ENCODE measurements around the gene TM7SF3. TPM values are rescaled to one million over a fixed set of nuclear protein-coding genes. Genes with fewer than 3 reads are reported as not detected.
"Not testable (repeated sequence)": the region's sequence is repeated elsewhere in the genome, so short reads cannot be mapped to it uniquely, and the experiment has no call there.

TM7SF3 gene
- total RNA-seq, 1 donor from 2014 or later: 23.7 TPM

- intact Hi-C loops (cut with DNase I): no loop called here
- no peak for DNase-seq (ENCODE audit: low spot score)
These were observed 25.5 kb downstream of the TM7SF3 start for GRCh38 chr12:26988703-26989102.

DNA sequence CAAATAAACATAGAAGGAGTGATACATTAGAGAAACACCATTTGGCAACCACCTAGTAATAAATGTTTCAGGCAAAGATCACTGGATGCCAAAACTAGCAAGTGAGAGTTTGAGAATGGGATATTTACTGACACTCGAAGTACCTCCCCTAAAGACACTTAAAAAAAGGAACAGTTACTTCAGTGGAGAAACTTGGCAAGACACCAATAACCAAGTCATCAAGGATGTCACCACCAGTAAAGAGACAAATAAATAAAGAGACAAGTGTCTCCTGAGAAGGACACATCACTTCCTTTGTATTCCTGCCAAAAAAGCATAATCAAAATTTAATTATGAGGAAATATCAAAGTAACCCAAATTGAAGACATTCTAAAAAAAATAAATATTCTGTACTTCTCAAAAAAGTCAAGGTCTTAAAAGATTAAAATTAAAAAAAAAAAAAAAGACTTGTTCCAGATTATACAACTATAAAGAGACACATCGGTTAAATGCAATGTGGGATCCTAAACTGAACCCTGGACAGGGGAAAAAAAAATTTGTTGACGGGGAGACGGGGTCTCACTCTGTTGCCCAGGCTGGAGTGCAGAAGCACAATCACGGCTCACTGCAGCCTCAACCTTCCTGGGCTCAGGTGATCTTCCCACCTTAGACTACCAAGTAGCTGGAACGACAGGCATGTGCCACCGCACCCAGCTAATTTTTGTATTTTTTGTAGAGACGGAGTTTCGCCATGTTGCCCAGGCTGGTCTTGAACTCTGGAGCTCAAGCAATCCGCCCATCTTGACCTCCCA, 26.4 kb downstream of the TM7SF3 start:
- intact Hi-C loops (cut with DNase I): no loop called here
- DNase-seq (ENCODE audit: low spot score): no peak

DNA sequence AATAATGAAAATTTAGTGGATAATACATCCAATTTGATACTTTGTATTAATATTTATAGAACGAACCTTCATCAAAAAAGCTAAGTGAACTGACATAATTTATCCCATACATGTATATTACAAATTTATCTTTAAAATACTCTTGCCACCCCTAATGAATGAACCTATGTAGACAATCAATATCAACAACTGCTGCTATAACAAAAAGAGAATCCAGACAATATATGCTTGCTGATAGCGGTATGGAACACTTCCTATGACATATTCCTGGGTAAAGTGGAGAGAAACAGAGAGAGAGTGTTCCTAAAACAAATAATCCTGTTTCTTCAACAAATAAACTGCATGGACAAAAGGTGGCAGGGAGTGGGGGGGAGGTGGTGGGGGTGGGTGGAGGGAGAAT, 31.3 kb downstream of the TM7SF3 start:
- intact Hi-C loops (cut with DNase I): no loop called here
- no peak for DNase-seq (ENCODE audit: low spot score)

- DNase-seq (ENCODE audit: low spot score): no peak
- intact Hi-C loops (cut with DNase I): no loop called here
These were observed 34.5 kb downstream of the TM7SF3 start for GRCh38 chr12:26979733-26980132.

DNA sequence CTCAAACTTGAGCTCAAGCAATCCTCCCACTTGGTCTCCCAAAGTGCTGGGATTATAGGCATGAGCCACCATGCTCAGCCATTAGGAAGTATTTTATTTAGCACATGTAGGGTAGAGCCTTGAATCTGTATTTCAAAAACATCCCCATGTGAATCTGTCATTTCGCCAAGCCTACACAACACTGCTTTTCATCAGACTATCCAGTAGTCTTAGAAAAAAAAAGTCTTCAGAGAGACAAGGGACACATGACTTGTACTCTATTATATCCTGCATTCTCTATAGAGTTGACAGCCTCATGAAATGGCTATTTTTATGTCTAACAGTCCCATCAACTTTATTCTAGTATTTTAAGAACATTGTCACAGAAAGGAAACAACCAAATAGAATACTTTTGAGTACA, 35.4 kb downstream of the TM7SF3 start:
- intact Hi-C loops (cut with DNase I): no loop called here

DNA sequence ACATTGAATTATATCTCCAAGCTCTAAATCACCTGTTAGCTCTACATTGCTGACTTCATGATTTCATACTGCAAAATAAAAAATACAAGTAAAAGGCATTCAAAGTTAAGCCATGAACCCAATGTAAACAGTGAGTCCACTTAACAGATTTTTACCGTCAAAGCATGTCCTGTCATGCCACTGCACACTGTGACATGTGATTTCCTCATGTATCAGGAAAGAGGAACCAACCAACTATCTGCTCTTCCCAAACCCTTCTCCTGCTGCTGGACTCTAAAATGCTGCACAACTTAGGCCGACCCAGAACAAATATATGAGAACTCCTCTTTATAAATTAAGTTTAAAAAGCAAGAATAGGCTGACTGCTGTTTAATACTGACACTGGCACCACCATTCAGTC, 37.5 kb downstream of the TM7SF3 start:
- intact Hi-C loops (cut with DNase I): no loop called here
- no peak for DNase-seq (ENCODE audit: low spot score)

More for the DNA sequence above, 35.4 kb downstream of the TM7SF3 start:
- DNase-seq (ENCODE audit: low spot score): no peak

GRCh38 chr12:26971963-26972362, 42.2 kb downstream of the TM7SF3 start:
- no peak for DNase-seq (ENCODE audit: low spot score)
- intact Hi-C loops (cut with DNase I): no loop called here

GRCh38 chr12:26970136-26970535, 44.0 kb downstream of the TM7SF3 start:
- DNase-seq (ENCODE audit: low spot score): no peak
- intact Hi-C loops (cut with DNase I): no loop called here

GRCh38 chr12:26966842-26967241, 47.3 kb downstream of the TM7SF3 start:
- intact Hi-C loops (cut with DNase I): no loop called here
- DNase-seq (ENCODE audit: low spot score): no peak

DNA sequence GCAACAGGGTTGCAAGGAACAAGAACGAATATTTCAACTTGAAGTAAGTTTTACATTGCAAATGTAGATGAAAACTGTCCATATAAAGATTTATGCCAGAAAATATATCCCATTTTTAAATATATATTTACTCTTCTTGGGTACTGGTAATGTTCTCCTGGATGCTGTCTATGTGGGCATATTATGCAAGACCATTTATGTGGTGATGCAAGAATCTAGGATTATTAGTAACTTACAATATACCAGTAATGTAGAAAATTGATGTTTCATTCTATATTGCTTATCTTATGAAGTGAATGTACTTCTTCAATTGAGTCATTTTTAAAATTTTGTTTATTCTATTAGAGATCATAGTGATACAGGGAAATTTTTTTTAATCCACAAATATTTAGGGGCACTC, 50.8 kb downstream of the TM7SF3 start:
- no peak for DNase-seq (ENCODE audit: low spot score)
- intact Hi-C loops (cut with DNase I): no loop called here

DNA sequence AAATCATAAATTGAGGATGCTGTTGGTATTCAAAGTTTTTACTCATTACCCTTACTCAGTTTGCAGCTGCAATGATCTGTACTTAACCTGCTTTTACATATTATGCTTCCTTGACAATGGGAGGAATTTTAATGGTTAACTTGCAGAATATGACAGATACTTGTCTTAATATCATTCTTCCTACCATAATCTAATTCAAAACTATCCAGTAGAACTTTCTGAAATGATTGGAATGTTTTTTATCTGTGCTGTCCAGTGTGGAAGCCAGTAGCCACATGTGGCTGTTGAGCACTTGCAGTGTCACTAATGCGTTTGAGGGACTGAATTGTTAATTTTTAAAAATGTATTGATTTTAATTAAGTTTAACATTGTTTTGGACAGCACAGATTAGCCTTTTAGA, 52.4 kb downstream of the TM7SF3 start:
- DNase-seq (ENCODE audit: low spot score): no peak
- intact Hi-C loops (cut with DNase I): no loop called here

DNA sequence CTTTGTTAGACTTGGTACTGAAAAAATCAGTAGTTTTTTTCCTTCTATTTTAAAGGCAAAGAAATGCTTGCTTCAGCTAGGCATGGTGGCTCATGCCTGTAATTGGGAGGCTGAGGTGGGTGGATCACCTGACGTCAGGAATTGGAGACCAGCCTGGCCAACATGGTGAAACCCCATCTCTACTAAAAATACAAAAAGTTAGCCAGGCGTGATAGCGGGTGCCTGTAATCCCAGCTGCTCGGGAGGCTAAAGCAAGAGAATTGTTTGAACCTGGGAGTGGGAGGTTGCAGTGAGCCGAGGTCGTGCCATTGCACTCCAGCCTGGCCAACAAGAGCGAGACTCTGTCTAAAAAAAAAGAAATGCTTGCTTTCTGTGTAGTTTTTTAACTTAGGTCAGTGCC, 52.8 kb downstream of the TM7SF3 start:
- DNase-seq (ENCODE audit: low spot score); intact Hi-C loops (cut with DNase I): not testable (repeated sequence)

GRCh38 chr12:26954027-26954426, 60.2 kb downstream of the TM7SF3 start:
- no peak for DNase-seq (ENCODE audit: low spot score)
- intact Hi-C loops (cut with DNase I): no loop called here

- no peak for DNase-seq (ENCODE audit: low spot score)
- intact Hi-C loops (cut with DNase I): no loop called here
These were observed 60.7 kb downstream of the TM7SF3 start for GRCh38 chr12:26953447-26953846.

GRCh38 chr12:26948309-26948708, 65.9 kb downstream of the TM7SF3 start:
- no peak for DNase-seq (ENCODE audit: low spot score)
- intact Hi-C loops (cut with DNase I): no loop called here

- no peak for DNase-seq (ENCODE audit: low spot score)
- intact Hi-C loops (cut with DNase I): no loop called here
These were observed 73.0 kb downstream of the TM7SF3 start for GRCh38 chr12:26941215-26941594.

GRCh38 chr12:26940516-26941214, 73.5 kb downstream of the TM7SF3 start:
- no peak for DNase-seq (ENCODE audit: low spot score)
- intact Hi-C loops (cut with DNase I): no loop called here

- DNase-seq (ENCODE audit: low spot score): no peak
- intact Hi-C loops (cut with DNase I): loop anchor here (2.0 kb wide), 2 partner anchors 75 to 305 kb away; partner anchors contain the start of genes STK38L and TM7SF3
These were observed 74.2 kb downstream of the TM7SF3 start for GRCh38 chr12:26939953-26940352.

DNA sequence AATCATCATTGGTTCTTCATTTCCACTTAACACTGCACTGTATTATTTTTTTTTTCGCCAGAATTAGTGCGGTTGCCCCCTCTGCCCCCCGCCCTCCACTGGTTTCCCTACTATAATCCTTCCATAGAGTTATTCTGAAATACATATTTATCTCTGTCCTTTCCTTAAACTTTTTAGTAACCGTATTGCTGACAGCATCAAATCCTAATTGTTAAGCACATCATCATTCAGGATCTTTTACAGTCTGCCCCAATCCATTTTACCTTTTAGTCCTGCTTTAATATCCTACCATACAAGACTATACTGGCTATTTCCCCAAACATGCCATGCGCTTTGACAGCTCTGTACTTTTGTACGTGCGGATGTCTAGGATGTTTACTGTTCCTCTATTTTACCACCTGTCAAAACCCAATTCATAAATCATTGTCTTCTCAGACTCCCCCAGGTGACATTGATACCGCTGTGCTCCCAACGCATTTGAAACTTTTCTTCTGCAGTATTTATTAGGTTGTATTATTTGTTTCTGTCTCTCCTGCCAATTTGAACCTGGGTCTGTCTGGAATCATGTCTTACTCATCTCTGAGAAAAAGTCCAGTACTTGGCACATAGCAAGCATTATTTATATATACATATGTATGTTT, 74.9 kb downstream of the TM7SF3 start:
- intact Hi-C loops (cut with DNase I): loop anchor here (2.0 kb wide), 2 partner anchors 75 to 305 kb away; partner anchors contain the start of genes STK38L and TM7SF3
- DNase-seq (ENCODE audit: low spot score): no peak

- intact Hi-C loops (cut with DNase I): loop anchor here (2.0 kb wide), 2 partner anchors 76 to 306 kb away; partner anchors contain the start of genes STK38L and TM7SF3
- no peak for DNase-seq (ENCODE audit: low spot score)
These were observed 75.5 kb downstream of the TM7SF3 start for GRCh38 chr12:26938701-26939062.
